ENCODE results near the gene PUSL1.

The PUSL1 gene

GRCh38 chr1:1354271-1355247 lies 46.2 kb downstream of the PUSL1 start:
- DNase-seq: no peak

GRCh38 chr1:1355416-1355815 lies 47.0 kb downstream of the PUSL1 start:
- no peak for DNase-seq

GRCh38 chr1:1356166-1356795 lies 47.9 kb downstream of the PUSL1 start:
- no peak for DNase-seq

GRCh38 chr1:1356796-1357401 lies 48.5 kb downstream of the PUSL1 start:
- peak; percentile 16 for DNase-seq

GRCh38 chr1:1357871-1358432 lies 49.6 kb downstream of the PUSL1 start:
- DNase-seq: no peak

GRCh38 chr1:1358433-1359271 lies 50.3 kb downstream of the PUSL1 start, which contains the start of gene MXRA8:
MXRA8 (minus strand) TSS chr1:1358555; CDS start chr1:1358504, 51 bp downstream.
- no peak for DNase-seq

- no peak for DNase-seq
These were observed 50.9 kb downstream of the PUSL1 start for GRCh38 chr1:1359308-1359663.

- no peak for DNase-seq
These were observed 51.5 kb downstream of the PUSL1 start for GRCh38 chr1:1359664-1360468.

GRCh38 chr1:1360506-1361169 lies 52.2 kb downstream of the PUSL1 start:
- DNase-seq: no peak

Measured in hematopoietic multipotent progenitor cell treated with erythropoietin and hydrocortisone succinate and interleukin-3 and kit ligand, for 8 days (in vitro differentiated cells).